Liver (tissue), 3 donors: ENCODE data around the gene TMEM163.

Experiments
- GABPA ChIP-seq, 2 donors: IDR thresholded peaks in 1 of 2; conservative IDR thresholded peaks in 1 of 2; 2 replicates each; pipeline ENCODE4 v1.6.1; 2016; ENCODE audit warnings: antibody characterized with exemption in 2 of 2, mild to moderate bottlenecking in 1 of 2, moderate library complexity in 1 of 2
- SP1 ChIP-seq: IDR thresholded peaks from 2 replicates; pipeline ENCODE4 v1.6.1; 2018; ENCODE audit warnings: antibody characterized with exemption, mild to moderate bottlenecking
- TAF1 ChIP-seq: conservative IDR thresholded peaks from 2 replicates; pipeline ENCODE4 v1.6.1; 2016; ENCODE audit warnings: antibody characterized with exemption, mild to moderate bottlenecking
- TF ChIP-seq, protein P1 (sequence below): fragments of 150-350 bp; IDR thresholded peaks from 2 replicates; pipeline ENCODE4 v1.5.1; 2017; ENCODE audit warnings: improper control_type of control experiment, low read depth, low read length; ENCODE audit not compliant: missing input control
- TF ChIP-seq, protein P2 (sequence below): IDR thresholded peaks from 2 replicates; pipeline ENCODE4 v1.6.1; 2016; ENCODE audit warnings: antibody characterized with exemption
- TF ChIP-seq, protein P3 (sequence below): IDR thresholded peaks from 2 replicates; pipeline ENCODE4 v1.6.1; 2016; ENCODE audit warnings: antibody characterized with exemption
- donor health status: healthy.
- donor health status: healthy.

DNA sequence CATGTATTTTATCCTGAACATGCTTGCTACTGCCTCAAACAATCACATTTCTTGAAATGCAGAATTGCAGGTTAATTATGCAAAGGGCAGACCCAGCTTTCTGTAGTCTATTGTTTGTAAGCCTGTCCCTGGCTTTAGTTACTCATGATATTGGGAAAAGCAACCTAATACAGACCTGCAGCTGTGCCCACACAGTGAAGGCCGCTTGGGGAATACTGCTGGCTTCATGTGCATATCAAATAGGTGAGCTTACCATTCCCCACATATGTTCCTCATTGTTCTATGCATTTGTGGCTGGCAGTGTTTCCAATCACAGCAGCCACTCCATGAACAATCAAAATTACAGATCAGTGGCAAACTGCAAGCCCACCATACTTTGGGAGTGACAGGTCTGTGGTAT lies 186.3 kb downstream of the TMEM163 start:
- TF ChIP-seq, protein P1, sequence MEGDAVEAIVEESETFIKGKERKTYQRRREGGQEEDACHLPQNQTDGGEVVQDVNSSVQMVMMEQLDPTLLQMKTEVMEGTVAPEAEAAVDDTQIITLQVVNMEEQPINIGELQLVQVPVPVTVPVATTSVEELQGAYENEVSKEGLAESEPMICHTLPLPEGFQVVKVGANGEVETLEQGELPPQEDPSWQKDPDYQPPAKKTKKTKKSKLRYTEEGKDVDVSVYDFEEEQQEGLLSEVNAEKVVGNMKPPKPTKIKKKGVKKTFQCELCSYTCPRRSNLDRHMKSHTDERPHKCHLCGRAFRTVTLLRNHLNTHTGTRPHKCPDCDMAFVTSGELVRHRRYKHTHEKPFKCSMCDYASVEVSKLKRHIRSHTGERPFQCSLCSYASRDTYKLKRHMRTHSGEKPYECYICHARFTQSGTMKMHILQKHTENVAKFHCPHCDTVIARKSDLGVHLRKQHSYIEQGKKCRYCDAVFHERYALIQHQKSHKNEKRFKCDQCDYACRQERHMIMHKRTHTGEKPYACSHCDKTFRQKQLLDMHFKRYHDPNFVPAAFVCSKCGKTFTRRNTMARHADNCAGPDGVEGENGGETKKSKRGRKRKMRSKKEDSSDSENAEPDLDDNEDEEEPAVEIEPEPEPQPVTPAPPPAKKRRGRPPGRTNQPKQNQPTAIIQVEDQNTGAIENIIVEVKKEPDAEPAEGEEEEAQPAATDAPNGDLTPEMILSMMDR: no peak
- TF ChIP-seq, protein P2, sequence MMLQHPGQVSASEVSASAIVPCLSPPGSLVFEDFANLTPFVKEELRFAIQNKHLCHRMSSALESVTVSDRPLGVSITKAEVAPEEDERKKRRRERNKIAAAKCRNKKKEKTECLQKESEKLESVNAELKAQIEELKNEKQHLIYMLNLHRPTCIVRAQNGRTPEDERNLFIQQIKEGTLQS: no peak
- TF ChIP-seq SP1 (no peak), GABPA (IDR thresholded peaks at IDR 0.05 in 1 of 2, conservative IDR thresholded peaks at IDR 0.05 in 1 of 2) (no peak), TAF1 (no peak)
- TF ChIP-seq, protein P3, sequence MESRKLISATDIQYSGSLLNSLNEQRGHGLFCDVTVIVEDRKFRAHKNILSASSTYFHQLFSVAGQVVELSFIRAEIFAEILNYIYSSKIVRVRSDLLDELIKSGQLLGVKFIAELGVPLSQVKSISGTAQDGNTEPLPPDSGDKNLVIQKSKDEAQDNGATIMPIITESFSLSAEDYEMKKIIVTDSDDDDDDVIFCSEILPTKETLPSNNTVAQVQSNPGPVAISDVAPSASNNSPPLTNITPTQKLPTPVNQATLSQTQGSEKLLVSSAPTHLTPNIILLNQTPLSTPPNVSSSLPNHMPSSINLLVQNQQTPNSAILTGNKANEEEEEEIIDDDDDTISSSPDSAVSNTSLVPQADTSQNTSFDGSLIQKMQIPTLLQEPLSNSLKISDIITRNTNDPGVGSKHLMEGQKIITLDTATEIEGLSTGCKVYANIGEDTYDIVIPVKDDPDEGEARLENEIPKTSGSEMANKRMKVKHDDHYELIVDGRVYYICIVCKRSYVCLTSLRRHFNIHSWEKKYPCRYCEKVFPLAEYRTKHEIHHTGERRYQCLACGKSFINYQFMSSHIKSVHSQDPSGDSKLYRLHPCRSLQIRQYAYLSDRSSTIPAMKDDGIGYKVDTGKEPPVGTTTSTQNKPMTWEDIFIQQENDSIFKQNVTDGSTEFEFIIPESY: no peak
